Mammary epithelial cell (primary cell): Measurements from ENCODE around the gene SNAP47.
"Not testable (repeated sequence)": the region's sequence is repeated elsewhere in the genome, so short reads cannot be mapped to it uniquely, and the experiment has no call there.

Source experiments
- EZH2 ChIP-seq: IDR thresholded peaks from 2 replicates; pipeline ENCODE4 v1.6.1; 2012; ENCODE audit warnings: low read length, inconsistent platforms, borderline replicate concordance
- TF ChIP-seq, protein P1 (sequence below), 2 donors: IDR thresholded peaks in 1 of 2; conservative IDR thresholded peaks in 1 of 2; 2 replicates each; pipeline ENCODE4 v1.5.1; 2011 to 2012; ENCODE audit warnings: inconsistent platforms in 2 of 2, low read length in 2 of 2, mild to moderate bottlenecking in 2 of 2, control low read depth in 1 of 2, low read depth in 1 of 2; ENCODE audit not compliant: insufficient read depth in 1 of 2; ENCODE audit errors: extremely low read depth in 1 of 2

DNA sequence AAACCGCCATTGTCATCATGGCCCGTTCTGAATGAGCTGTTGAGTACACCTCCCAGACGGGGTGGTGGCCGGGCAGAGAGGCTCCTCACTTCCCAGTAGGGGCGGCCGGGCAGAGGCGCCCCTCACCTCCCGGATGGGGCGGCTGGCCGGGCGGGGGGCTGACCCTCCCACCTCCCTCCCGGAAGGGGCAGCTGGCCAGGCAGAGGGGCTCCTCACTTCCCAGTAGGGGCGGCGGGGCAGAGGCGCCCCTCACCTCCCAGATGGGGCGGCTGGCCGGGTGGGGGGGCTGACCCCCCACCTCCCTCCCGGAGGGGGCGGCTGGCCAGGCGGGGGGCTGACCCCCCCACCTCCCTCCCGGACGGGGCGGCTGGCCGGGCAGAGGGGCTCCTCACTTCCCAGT lies 24.8 kb upstream of the SNAP47 start:
- TF ChIP-seq, protein P1, sequence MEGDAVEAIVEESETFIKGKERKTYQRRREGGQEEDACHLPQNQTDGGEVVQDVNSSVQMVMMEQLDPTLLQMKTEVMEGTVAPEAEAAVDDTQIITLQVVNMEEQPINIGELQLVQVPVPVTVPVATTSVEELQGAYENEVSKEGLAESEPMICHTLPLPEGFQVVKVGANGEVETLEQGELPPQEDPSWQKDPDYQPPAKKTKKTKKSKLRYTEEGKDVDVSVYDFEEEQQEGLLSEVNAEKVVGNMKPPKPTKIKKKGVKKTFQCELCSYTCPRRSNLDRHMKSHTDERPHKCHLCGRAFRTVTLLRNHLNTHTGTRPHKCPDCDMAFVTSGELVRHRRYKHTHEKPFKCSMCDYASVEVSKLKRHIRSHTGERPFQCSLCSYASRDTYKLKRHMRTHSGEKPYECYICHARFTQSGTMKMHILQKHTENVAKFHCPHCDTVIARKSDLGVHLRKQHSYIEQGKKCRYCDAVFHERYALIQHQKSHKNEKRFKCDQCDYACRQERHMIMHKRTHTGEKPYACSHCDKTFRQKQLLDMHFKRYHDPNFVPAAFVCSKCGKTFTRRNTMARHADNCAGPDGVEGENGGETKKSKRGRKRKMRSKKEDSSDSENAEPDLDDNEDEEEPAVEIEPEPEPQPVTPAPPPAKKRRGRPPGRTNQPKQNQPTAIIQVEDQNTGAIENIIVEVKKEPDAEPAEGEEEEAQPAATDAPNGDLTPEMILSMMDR (conservative IDR thresholded peaks at IDR 0.05 in 1 of 2, IDR thresholded peaks at IDR 0.05 in 1 of 2; ENCODE audit: extremely low read depth in 1 of 2, insufficient read depth in 1 of 2, low read depth in 1 of 2, low read length in 2 of 2): not testable (repeated sequence)
- not testable (repeated sequence) for TF ChIP-seq EZH2
